B cell (primary cell): ENCODE results near the gene ADAM19. TPM values are rescaled to one million over a fixed set of nuclear protein-coding genes. Genes with fewer than 3 reads are reported as not detected.
A peak's percentile ranks its signal among the peaks of the same experiment; 100 is the strongest.

Experiments used
- ATAC-seq: fragments of 200-7000 bp; cut with Tn5 transposase; one replicate; pipeline ENCODE4 v1.10.0; 2021; ENCODE audit warnings: low read depth, mild to moderate bottlenecking, moderate number of reproducible peaks, moderate library complexity
- CTCF ChIA-PET: fragments of 350-600 bp; sonication (Branson Sonifier 250); formaldehyde crosslinking; loops from one replicate; lab custom pipeline; 2021; ENCODE audit warnings: antibody characterized with exemption, inconsistent platforms; lab: Charles Lee
- POLR2A ChIA-PET: fragments of 350-600 bp; sonication (Branson Sonifier 250); formaldehyde crosslinking; loops from one replicate; lab custom pipeline; 2021; ENCODE audit warnings: antibody characterized with exemption; lab: Charles Lee
- DNase-seq: peaks from one replicate; pipeline ENCODE4 v3.0.0; 2013
- H2AFZ ChIP-seq: 2 replicates; pipeline ENCODE4 v1.6.1; 2012; ENCODE audit warnings: mild to moderate bottlenecking, low read depth, low read length; ENCODE audit not compliant: insufficient read depth, poor library complexity, severe bottlenecking
- H3K27ac ChIP-seq, 2 donors: 1 replicate in 1 of 2; 2 replicates in 1 of 2; pipeline ENCODE4 v1.5.1; 2012 to 2013; ENCODE audit warnings: low read length in 2 of 2, mild to moderate bottlenecking in 2 of 2, moderate library complexity in 1 of 2
- H3K27me3 ChIP-seq, 4 experiments: fragments of 200-600 bp in 1 of 4; sonication (generic) in 1 of 4; replicated peaks in 1 of 4; 1 replicate in 2 of 4; 2 replicates in 2 of 4; pipeline versions ENCODE4 v1.6.1 to v1.7.0; 2013 to 2016; ENCODE audit warnings: low read length in 3 of 4, mild to moderate bottlenecking in 2 of 4, mixed read lengths in 1 of 4, moderate library complexity in 1 of 4; ENCODE audit not compliant: insufficient read depth in 4 of 4, control insufficient read depth in 3 of 4; ENCODE audit errors: control extremely low read depth in 1 of 4
- H3K36me3 ChIP-seq, 2 experiments: replicated peaks in 1 of 2; 1 replicate in 1 of 2; 2 replicates in 1 of 2; pipeline versions ENCODE4 v1.6.1 to v1.7.1; 2013; ENCODE audit warnings: low read length in 1 of 2; ENCODE audit not compliant: insufficient read depth in 2 of 2, control insufficient read depth in 1 of 2; ENCODE audit errors: control extremely low read depth in 1 of 2, extremely low read depth in 1 of 2
- H3K4me1 ChIP-seq, 2 donors: fragments of 200-600 bp in 1 of 2; sonication (generic) in 1 of 2; 1 replicate in 1 of 2; 2 replicates in 1 of 2; pipeline versions ENCODE4 v1.5.1 to v1.6.1; 2013 to 2017; ENCODE audit warnings: low read length in 2 of 2; ENCODE audit not compliant: control insufficient read depth in 2 of 2, insufficient read depth in 2 of 2
- H3K4me2 ChIP-seq: replicated peaks from 2 replicates; pipeline ENCODE3; 2012; ENCODE audit warnings: mild to moderate bottlenecking, low read depth, low read length; ENCODE audit not compliant: poor library complexity, severe bottlenecking
- H3K4me3 ChIP-seq, 5 experiments: fragments of 200-600 bp in 1 of 5; sonication (generic) in 1 of 5; 1 replicate in 3 of 5; 2 replicates in 2 of 5; pipeline versions ENCODE4 v1.5.1 to v1.7.0; 2011 to 2016; ENCODE audit warnings: low read length in 4 of 5, mild to moderate bottlenecking in 4 of 5, low read depth in 2 of 5, control low read depth in 1 of 5, moderate library complexity in 1 of 5; ENCODE audit not compliant: insufficient read depth in 1 of 5; ENCODE audit errors: control extremely low read depth in 1 of 5, extremely low read depth in 1 of 5
- H3K79me2 ChIP-seq: fragments of 200-600 bp; sonication (generic); one replicate; pipeline ENCODE4 v1.6.0; 2016; ENCODE audit warnings: low read length; ENCODE audit not compliant: control insufficient read depth, insufficient read depth
- H3K9ac ChIP-seq: fragments of 200-600 bp; sonication (generic); 2 replicates; pipeline ENCODE4 v1.6.1; 2017; ENCODE audit warnings: mild to moderate bottlenecking, low read length, moderate library complexity
- H3K9me3 ChIP-seq, 3 donors: one replicate each; pipeline versions ENCODE4 v1.6.1 to v1.7.1; 2013; ENCODE audit warnings: low read length in 2 of 3; ENCODE audit not compliant: control insufficient read depth in 2 of 3, insufficient read depth in 1 of 3; ENCODE audit errors: control extremely low read depth in 1 of 3
- H4K20me1 ChIP-seq: 2 replicates; pipeline ENCODE4 v1.6.0; 2012; ENCODE audit warnings: mild to moderate bottlenecking, low read length; ENCODE audit not compliant: insufficient read depth, control insufficient read depth, poor library complexity, severe bottlenecking
- H3K27ac Mint-ChIP-seq: one replicate; pipeline ENCODE4 v1.8.0; 2021; ENCODE audit warnings: mixed read lengths
- H3K27me3 Mint-ChIP-seq: one replicate; pipeline ENCODE4 v1.8.0; 2021; ENCODE audit warnings: mixed read lengths
- H3K4me1 Mint-ChIP-seq: one replicate; pipeline ENCODE4 v1.8.0; 2021; ENCODE audit warnings: mixed read lengths
- H3K4me3 Mint-ChIP-seq: one replicate; pipeline ENCODE4 v1.8.0; 2021; ENCODE audit warnings: mixed read lengths
- H3K9me3 Mint-ChIP-seq: one replicate; pipeline ENCODE4 v1.8.0; 2022; ENCODE audit warnings: mixed read lengths; ENCODE audit not compliant: insufficient read depth
- CTCF ChIP-seq: fragments of 200-600 bp; IDR thresholded peaks from one replicate; pipeline ENCODE4 v1.8.0; 2022; ENCODE audit warnings: antibody characterized with exemption, mild to moderate bottlenecking
- EZH2 ChIP-seq: IDR thresholded peaks from 2 replicates; pipeline ENCODE4 v1.6.1; 2012; ENCODE audit warnings: borderline replicate concordance, low read depth, mild to moderate bottlenecking, moderate library complexity, low read length; ENCODE audit not compliant: insufficient read depth, poor library complexity, severe bottlenecking
- WGBS: methylation state at CpG from one replicate; pipeline ENCODE4 v1.1.5; 2013; ENCODE audit warnings: missing lambda C conversion rate; ENCODE audit not compliant: insufficient coverage; 5-methylcytosine and 5-hydroxymethylcytosine counted together
- intact Hi-C: fragments of 100-400 bp; cut with micrococcal nuclease; formaldehyde crosslinking; loops from one replicate; pipeline ENCODE4 v1.10.0; 2022
- polyA plus RNA-seq: library from polyadenylated mRNA; depleted of rRNA; stranded (reverse); fragments of >200 nt; gene quantifications from 2 replicates; pipeline ENCODE4 v1.2.3, GENCODE V29; 2012
- total RNA-seq, 2 donors: library from RNA; stranded (reverse); fragments of 120-200 nt in 1 of 2; gene quantifications; 1 replicate in 1 of 2; 2 replicates in 1 of 2; pipeline versions ENCODE4 v1.2.3 to v1.2.4, GENCODE V29; 2013 to 2022

ADAM19 gene
- total and polyA plus RNA-seq, 2 donors (not counting 1 experiment from before 2014, with no cell fraction given) = 110 to 171 TPM

GRCh38 chr5:157548513-157549282, 26.9 kb downstream of the ADAM19 start:
- Histone ChIP-seq H3K4me3 (no peak overlapping the region), H3K79me2 (peaks cover 100% of the 10 kb centered on the region), H3K27me3 (no peaks in the 10 kb centered on the region), H3K9me3 (no peaks in the 10 kb centered on the region), H3K4me1 (peaks cover 86% of the 10 kb centered on the region in 2 donors), H3K27ac (peak overlapping the region; percentile 3 to 80), H3K36me3 (peaks cover 13 to 90% of the 10 kb centered on the region in 2 experiments), H3K4me2 (peak overlapping the region; percentile 55), H3K9ac (peak overlapping the region; percentile 31), H4K20me1 (peaks cover 96% of the 10 kb centered on the region), H2AFZ (no peak overlapping the region)
- no peak for DNase-seq
- no peak for ATAC-seq
- Mint-ChIP-seq H3K4me3 (peak overlapping the region; percentile 55), H3K27me3 (no peaks in the 10 kb centered on the region), H3K4me1 (peaks cover 91% of the 10 kb centered on the region), H3K27ac (peak overlapping the region; percentile 85), H3K9me3 (no peaks in the 10 kb centered on the region)
- intact Hi-C loops = no loop called here
- TF ChIP-seq EZH2 = no peak
- TF ChIP-seq CTCF = no peak
- ChIA-PET POLR2A (interaction anchor here (0.6 kb wide), 1 partner anchor 83 kb away, joined by 8 read pairs; no protein-coding TSS in a partner anchor), CTCF (interaction anchor here (1.9 kb wide), 1 partner anchor 120 kb away, joined by 5 read pairs; no protein-coding TSS in a partner anchor)
- no CpG with 5 or more reads among the region's 4 CpGs for WGBS
